OCI-LY7 (cell line): Measurements from ENCODE around the gene PRAMEF15. TPM values are rescaled to one million over a fixed set of nuclear protein-coding genes. Genes with fewer than 3 reads are reported as not detected.
"Not testable (repeated sequence)": the region's sequence is repeated elsewhere in the genome, so short reads cannot be mapped to it uniquely, and the experiment has no call there.

Source experiments
- BruUV-seq: library from RNA; stranded (reverse); fragments of 400-500 nt; replicated peaks from 2 replicates; lab custom pipeline; 2021; lab: Mats Ljungman, UMichigan
- CTCF ChIA-PET: fragments of 300-600 bp; sonication (Branson Sonifier 250); formaldehyde crosslinking; loops from one replicate; lab custom pipeline; 2022; ENCODE audit warnings: antibody characterized with exemption; ENCODE audit not compliant: unreplicated experiment; lab: Charles Lee
- POLR2A ChIA-PET: fragments of 300-600 bp; sonication (Branson Sonifier 250); formaldehyde crosslinking; loops from one replicate; lab custom pipeline; 2022; ENCODE audit warnings: antibody characterized with exemption; lab: Charles Lee
- DNase-seq: peaks from one replicate; pipeline ENCODE4 v3.0.0-alpha.2; 2015; ENCODE audit warnings: low spot score
- H2AFZ ChIP-seq: fragments of 200-600 bp; sonication (generic), shearing (Covaris generic); 2 replicates; pipeline ENCODE4 v1.6.1; 2014; ENCODE audit warnings: mild to moderate bottlenecking, antibody characterized with exemption, low read length, moderate library complexity
- H3K27ac ChIP-seq: fragments of 200-600 bp; sonication (generic); 2 replicates; pipeline ENCODE4 v1.5.1; 2014; ENCODE audit warnings: mixed run types, low read depth, mild to moderate bottlenecking, moderate library complexity, low read length, inconsistent platforms; ENCODE audit not compliant: poor library complexity, severe bottlenecking
- H3K36me3 ChIP-seq: fragments of 200-600 bp; sonication (generic); 2 replicates; pipeline ENCODE4 v1.6.1; 2014; ENCODE audit warnings: mild to moderate bottlenecking, antibody characterized with exemption, low read length, moderate library complexity, mixed read lengths; ENCODE audit not compliant: insufficient read depth
- H3K4me1 ChIP-seq: fragments of 200-600 bp; sonication (generic); 2 replicates; pipeline ENCODE4 v1.5.1; 2014; ENCODE audit warnings: mild to moderate bottlenecking, low read length; ENCODE audit not compliant: insufficient read depth, poor library complexity, severe bottlenecking
- H3K4me2 ChIP-seq: fragments of 200-600 bp; sonication (generic); 2 replicates; pipeline ENCODE4 v1.6.1; 2014; ENCODE audit warnings: mild to moderate bottlenecking, low read length
- H3K4me3 ChIP-seq: fragments of 200-600 bp; sonication (generic); 2 replicates; pipeline ENCODE4 v1.5.1; 2014; ENCODE audit warnings: mild to moderate bottlenecking, low read depth, low read length; ENCODE audit not compliant: poor library complexity, severe bottlenecking
- H3K79me2 ChIP-seq: fragments of 200-600 bp; sonication (generic); 2 replicates; pipeline ENCODE4 v1.6.1; 2016; ENCODE audit warnings: low read depth, mild to moderate bottlenecking, low read length, moderate library complexity, mixed read lengths; ENCODE audit not compliant: insufficient read depth
- H3K9me2 ChIP-seq: fragments of 200-600 bp; sonication (generic); 2 replicates; pipeline ENCODE4 v1.6.1; 2016; ENCODE audit warnings: mild to moderate bottlenecking, low read length, mixed read lengths; ENCODE audit not compliant: insufficient read depth
- H3K9me3 ChIP-seq: fragments of 200-600 bp; sonication (generic); 2 replicates; pipeline ENCODE4 v1.6.1; 2014; ENCODE audit warnings: mild to moderate bottlenecking, mixed run types, low read length, mixed read lengths
- H4K20me1 ChIP-seq: fragments of 200-600 bp; sonication (generic); 2 replicates; pipeline ENCODE4 v1.6.1; 2014; ENCODE audit warnings: mild to moderate bottlenecking, antibody characterized with exemption, low read length, moderate library complexity, mixed read lengths; ENCODE audit not compliant: insufficient read depth
- CTCF ChIP-seq: fragments of 200-600 bp; sonication (generic); conservative IDR thresholded peaks from 2 replicates; pipeline ENCODE4 v1.5.1; 2014; ENCODE audit warnings: mild to moderate bottlenecking, antibody characterized with exemption, low read length, moderate library complexity, mixed read lengths
- intact Hi-C: fragments of 100-400 bp; cut with micrococcal nuclease; formaldehyde crosslinking; loops from one replicate; pipeline ENCODE4 v1.10.0; 2022; ENCODE audit not compliant: unreplicated experiment
- total RNA-seq, 2 experiments: library from RNA; depleted of rRNA in 1 of 2; stranded (reverse); fragments of >200 nt in 1 of 2; shearing (Covaris generic) in 1 of 2; gene quantifications; 2 replicates each; pipeline ENCODE4 v1.2.3, GENCODE V29; 2014 to 2022

The PRAMEF15 gene
- total RNA-seq, 2 experiments from 2014 or later, result not detected

GRCh38 chr1:13353476-13353875, 38.1 kb downstream of the PRAMEF15 start:
- H3K36me3 ChIP-seq, H3K9me2 ChIP-seq, H3K4me1 ChIP-seq, H3K9me3 ChIP-seq, H3K4me2 ChIP-seq, H4K20me1 ChIP-seq, H3K4me3 ChIP-seq, H2AFZ ChIP-seq, POLR2A ChIA-PET, intact Hi-C loops, BruUV-seq, CTCF ChIA-PET, H3K79me2 ChIP-seq, H3K27ac ChIP-seq: not testable (repeated sequence)
- DNase-seq, result peak; percentile 8

- H3K9me2 ChIP-seq, DNase-seq, CTCF ChIA-PET, POLR2A ChIA-PET, H3K4me3 ChIP-seq, BruUV-seq, H3K4me2 ChIP-seq, H3K9me3 ChIP-seq, H3K27ac ChIP-seq, H4K20me1 ChIP-seq, H3K36me3 ChIP-seq, H3K4me1 ChIP-seq, H3K79me2 ChIP-seq, H2AFZ ChIP-seq, intact Hi-C loops: not testable (repeated sequence)
These were observed 39.1 kb downstream of the PRAMEF15 start for GRCh38 chr1:13354475-13354874.

- H3K27ac ChIP-seq, H3K79me2 ChIP-seq, H3K9me3 ChIP-seq, CTCF ChIA-PET, H3K36me3 ChIP-seq, H4K20me1 ChIP-seq, H3K4me2 ChIP-seq, H3K4me3 ChIP-seq, H3K4me1 ChIP-seq, H3K9me2 ChIP-seq, H2AFZ ChIP-seq, POLR2A ChIA-PET, BruUV-seq: not testable (repeated sequence)
- intact Hi-C loops, result loop anchor here (5.0 kb wide), 1 partner anchor 66 kb away; no protein-coding TSS in a partner anchor
- peak; percentile 68 for TF ChIP-seq CTCF
- peak; percentile 72 for DNase-seq
These were observed 41.4 kb downstream of the PRAMEF15 start for GRCh38 chr1:13356774-13357173.

GRCh38 chr1:13362364-13362763, 47.0 kb downstream of the PRAMEF15 start:
- CTCF ChIA-PET, H3K9me3 ChIP-seq, H3K4me2 ChIP-seq, intact Hi-C loops, H3K79me2 ChIP-seq, DNase-seq, H3K36me3 ChIP-seq, H3K4me3 ChIP-seq, H3K9me2 ChIP-seq, BruUV-seq, H4K20me1 ChIP-seq, POLR2A ChIA-PET, H3K4me1 ChIP-seq, H2AFZ ChIP-seq, H3K27ac ChIP-seq: not testable (repeated sequence)

DNA sequence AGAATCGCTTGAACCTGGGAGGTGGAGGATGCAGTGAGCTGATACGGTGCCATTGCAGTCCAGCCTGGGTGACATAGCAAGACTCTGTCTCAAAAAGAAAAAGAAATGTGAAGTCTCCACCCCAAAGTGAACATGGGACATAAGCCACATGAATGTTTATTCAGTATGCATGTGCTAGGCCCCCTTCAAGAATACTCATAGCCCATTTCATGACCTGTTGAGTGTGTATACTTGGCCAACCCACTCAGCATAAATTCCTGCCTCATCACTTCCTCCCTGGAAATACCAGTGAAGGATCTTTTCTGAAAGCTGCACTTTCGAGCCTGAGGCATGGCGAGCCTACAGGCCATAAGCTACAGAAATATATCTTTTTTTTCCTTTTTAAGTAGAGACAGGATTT, 49.5 kb downstream of the PRAMEF15 start:
- H3K9me2 ChIP-seq, H3K79me2 ChIP-seq, H3K4me1 ChIP-seq, BruUV-seq, H4K20me1 ChIP-seq, intact Hi-C loops, POLR2A ChIA-PET, DNase-seq, H3K9me3 ChIP-seq, CTCF ChIA-PET, H3K27ac ChIP-seq, H3K36me3 ChIP-seq, H3K4me3 ChIP-seq, H3K4me2 ChIP-seq, H2AFZ ChIP-seq: not testable (repeated sequence)

GRCh38 chr1:13366536-13366935, 51.2 kb downstream of the PRAMEF15 start:
- BruUV-seq, CTCF ChIA-PET: not testable (repeated sequence)

More at GRCh38 chr1:13366536-13366935, 51.2 kb downstream of the PRAMEF15 start:
- H2AFZ ChIP-seq, intact Hi-C loops, POLR2A ChIA-PET, H3K36me3 ChIP-seq, H3K4me3 ChIP-seq, H3K4me1 ChIP-seq, DNase-seq, H4K20me1 ChIP-seq, H3K27ac ChIP-seq, H3K4me2 ChIP-seq, H3K9me2 ChIP-seq, H3K9me3 ChIP-seq, H3K79me2 ChIP-seq: not testable (repeated sequence)
